GM12891 (cell line): Measurements from ENCODE around the gene VCL.

Experiments
- PAX5 ChIP-seq: IDR thresholded peaks from 2 replicates; pipeline ENCODE4 v1.6.1; 2011; ENCODE audit warnings: low read length, moderate library complexity, mild to moderate bottlenecking; ENCODE audit not compliant: insufficient read depth, severe bottlenecking
- POLR2A ChIP-seq: IDR thresholded peaks from 2 replicates; pipeline ENCODE4 v1.6.1; 2011; ENCODE audit warnings: low read depth, low read length, control low read depth
- POLR2AphosphoS5 ChIP-seq: IDR thresholded peaks from 2 replicates; pipeline ENCODE4 v1.6.1; 2011; ENCODE audit warnings: low read depth, low read length, control low read depth
- SPI1 ChIP-seq: IDR thresholded peaks from 2 replicates; pipeline ENCODE4 v1.6.1; 2011; ENCODE audit warnings: low read depth, low read length, control low read depth
- TAF1 ChIP-seq: IDR thresholded peaks from 2 replicates; pipeline ENCODE4 v1.6.1; 2011; ENCODE audit warnings: low read depth, low read length, control low read depth

- TF ChIP-seq POLR2AphosphoS5 = no peak
- no peak for TF ChIP-seq POLR2A
- no peak for TF ChIP-seq TAF1
- TF ChIP-seq SPI1 = no peak
- TF ChIP-seq PAX5 = no peak
Observed at GRCh38 chr10:74058658-74059057, 60.7 kb downstream of the VCL start.
